GM21360 (cell line): ENCODE results near the gene TSPAN31.
"Not testable (repeated sequence)": the region's sequence is repeated elsewhere in the genome, so short reads cannot be mapped to it uniquely, and the experiment has no call there.

Source experiments
- ATAC-seq: cut with Tn5 transposase; IDR thresholded peaks from one replicate; pipeline ENCODE4 v1.9.1; 2021; ENCODE audit warnings: mild to moderate bottlenecking, moderate library complexity; ENCODE audit not compliant: unreplicated experiment

TSPAN31 gene, protein sequence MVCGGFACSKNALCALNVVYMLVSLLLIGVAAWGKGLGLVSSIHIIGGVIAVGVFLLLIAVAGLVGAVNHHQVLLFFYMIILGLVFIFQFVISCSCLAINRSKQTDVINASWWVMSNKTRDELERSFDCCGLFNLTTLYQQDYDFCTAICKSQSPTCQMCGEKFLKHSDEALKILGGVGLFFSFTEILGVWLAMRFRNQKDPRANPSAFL

DNA sequence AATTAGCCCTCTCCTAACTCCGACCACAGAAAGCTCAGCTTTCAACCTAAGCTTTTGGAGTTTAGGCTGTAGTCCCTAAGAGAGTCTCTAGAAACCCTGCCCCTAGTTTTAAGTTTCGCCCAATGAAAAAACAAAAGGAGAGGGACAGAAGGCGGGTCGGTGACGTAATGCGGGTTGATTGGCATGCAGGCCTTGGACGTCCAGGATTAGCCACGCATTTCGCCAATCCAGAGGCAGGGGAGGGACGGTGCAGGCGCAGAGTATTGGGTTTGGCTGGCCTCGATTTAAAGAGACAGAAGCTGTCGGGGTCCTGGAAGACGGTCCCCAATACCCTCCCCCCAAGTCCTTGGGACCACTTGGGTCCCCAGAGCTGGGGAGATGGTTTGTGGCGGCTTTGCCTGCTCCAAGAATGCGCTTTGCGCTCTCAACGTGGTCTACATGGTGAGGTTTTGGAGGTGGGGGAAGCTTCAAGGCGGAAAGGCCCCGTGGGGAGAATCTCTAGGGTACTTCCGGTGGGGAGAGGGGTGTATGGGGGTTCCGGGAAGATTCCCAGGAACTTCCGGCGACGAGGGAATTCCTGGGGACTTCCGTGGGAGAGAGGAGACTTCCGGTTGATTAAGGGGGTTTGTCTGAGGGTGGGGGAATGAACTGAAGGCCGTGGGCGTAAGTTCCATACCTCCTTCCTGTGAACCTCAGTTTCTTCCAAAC, at the start of gene TSPAN31:
TSPAN31 (plus strand) TSS at position 263 of the 708 bp plus-strand sequence; CDS start at position 379, 116 bp downstream.
- peak; percentile 75 for ATAC-seq

DNA sequence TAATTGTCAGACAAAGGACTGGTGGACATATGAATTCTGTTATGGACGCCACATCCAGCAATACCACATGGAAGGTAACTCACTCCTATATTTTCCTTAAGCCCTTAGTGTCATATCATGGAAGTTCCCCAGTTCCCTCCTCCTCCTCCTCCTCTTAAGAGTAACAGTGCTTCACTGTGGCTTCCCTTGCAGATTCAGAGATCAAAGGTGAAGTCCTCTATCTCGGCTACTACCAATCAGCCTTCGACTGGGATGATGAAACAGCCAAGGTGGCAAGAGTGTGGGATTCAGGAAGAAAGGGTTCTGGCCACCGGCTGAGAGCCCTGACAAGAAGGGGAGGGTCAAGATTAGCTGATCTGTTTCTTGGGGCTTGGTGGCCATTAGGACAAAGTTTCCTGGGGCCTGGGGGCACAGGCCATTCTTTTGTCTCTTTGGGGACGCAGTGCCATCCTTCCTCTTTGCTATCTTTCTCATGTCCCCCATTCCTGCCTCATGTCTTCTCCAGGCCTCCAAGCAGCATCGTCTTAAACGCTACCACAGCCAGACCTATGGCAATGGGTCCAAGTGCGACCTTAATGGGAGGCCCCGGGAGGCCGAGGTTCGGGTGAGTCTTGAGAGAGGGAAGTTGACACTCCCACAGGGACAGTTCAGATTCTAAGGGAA, 48.9 kb upstream of the TSPAN31 start:
- no peak for ATAC-seq

DNA sequence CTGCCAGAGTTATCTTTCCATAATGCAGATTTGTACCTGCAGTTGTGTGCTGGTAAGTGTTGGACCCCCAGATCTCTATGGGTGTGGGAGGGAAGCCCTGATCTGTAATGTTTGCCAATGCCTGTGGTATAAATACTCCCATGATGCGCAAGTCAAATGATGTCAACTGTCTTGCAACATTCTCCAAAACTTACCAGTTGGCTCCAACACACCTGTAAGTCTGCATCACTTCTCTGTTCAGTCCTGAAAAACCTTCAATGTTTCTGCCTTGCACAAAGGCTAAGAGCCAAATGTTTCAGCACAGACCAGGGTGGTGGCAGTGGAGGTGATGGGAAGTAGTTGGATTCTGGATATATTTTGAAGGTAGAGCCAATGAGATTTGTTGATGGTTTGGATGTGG, 47.8 kb upstream of the TSPAN31 start:
- no peak for ATAC-seq

- no peak for ATAC-seq
Observed at GRCh38 chr12:57698414-57698813, 46.4 kb upstream of the TSPAN31 start.

DNA sequence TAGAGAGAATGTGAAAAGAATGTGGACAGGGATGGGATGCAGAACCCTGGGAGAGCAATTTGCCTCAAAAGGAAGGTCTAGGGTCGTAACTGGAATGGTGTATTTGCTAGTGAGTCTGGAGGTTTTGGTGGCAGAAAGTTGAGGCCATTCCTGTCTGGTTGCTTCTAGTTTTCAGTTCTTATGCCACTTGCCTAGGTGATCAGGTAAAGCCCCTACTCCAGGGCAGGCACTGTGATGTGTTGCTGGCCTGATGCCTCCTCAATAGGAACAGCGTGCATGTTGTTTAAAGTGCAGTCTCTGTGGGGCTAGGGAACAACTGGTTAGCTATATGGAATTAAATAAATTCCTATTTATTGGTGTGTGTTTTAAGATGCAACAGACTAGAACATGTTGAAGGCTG, 44.5 kb upstream of the TSPAN31 start:
- ATAC-seq = no peak

- ATAC-seq = no peak
Observed at GRCh38 chr12:57707250-57707649, 37.6 kb upstream of the TSPAN31 start.

DNA sequence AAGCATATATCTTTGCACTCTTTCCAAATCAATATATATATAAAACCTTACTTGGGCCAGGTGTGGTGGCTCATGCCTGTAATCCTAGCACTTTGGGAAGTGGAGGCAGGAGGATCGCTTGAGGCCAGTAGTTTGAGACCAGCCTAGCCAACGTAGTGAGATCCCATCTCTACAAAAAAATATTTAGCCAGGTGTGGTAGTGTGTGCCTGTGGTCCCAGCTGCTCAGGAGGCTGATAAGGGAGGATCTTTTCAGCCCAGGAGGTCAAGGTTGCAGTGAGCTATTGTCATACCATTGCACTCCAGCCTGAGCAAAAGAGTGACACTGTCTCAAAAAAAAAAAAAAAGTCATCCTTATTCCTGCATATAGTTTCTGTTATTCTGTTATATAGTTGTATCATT, 36.5 kb upstream of the TSPAN31 start:
- ATAC-seq = no peak

DNA sequence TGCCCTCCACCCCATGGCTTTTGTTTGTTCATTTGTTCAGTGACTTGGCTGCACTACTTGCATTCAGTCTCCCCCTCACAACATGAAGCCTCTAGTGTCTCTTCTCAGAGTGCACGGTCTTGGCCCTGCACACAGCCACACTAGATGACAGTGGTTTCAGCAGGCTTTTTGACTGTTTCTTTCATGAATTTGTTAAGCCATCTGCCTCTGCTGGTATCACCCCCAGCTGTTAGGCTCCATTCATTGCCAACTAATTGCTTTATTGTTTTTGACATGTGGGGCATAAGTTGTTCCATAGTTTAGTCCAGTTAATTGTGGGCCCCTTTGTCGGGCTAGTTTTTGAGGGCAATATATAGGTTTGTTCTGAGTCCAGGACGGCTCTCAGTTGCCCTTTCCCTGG, 32.1 kb upstream of the TSPAN31 start:
- ATAC-seq = no peak

DNA sequence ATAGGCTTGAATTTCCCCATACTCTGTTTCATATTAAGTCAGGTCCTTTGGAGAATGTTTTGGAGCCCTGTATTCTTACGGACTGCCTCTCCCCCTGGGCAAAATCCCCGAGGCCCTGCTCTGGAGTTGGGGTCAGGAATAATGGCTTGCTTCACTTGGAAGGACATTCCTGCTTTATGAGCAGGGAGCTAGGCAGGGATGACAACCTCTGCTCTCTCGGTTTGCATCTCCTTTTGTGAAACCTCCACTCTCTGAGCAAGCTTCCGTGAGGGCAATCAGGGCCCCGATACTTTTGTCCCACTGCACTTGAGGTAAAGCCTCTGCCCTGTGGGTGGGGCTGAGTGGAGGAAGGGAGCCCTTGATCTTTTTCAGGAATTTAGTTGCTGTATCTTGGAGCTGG, 31.6 kb upstream of the TSPAN31 start:
- no peak for ATAC-seq

DNA sequence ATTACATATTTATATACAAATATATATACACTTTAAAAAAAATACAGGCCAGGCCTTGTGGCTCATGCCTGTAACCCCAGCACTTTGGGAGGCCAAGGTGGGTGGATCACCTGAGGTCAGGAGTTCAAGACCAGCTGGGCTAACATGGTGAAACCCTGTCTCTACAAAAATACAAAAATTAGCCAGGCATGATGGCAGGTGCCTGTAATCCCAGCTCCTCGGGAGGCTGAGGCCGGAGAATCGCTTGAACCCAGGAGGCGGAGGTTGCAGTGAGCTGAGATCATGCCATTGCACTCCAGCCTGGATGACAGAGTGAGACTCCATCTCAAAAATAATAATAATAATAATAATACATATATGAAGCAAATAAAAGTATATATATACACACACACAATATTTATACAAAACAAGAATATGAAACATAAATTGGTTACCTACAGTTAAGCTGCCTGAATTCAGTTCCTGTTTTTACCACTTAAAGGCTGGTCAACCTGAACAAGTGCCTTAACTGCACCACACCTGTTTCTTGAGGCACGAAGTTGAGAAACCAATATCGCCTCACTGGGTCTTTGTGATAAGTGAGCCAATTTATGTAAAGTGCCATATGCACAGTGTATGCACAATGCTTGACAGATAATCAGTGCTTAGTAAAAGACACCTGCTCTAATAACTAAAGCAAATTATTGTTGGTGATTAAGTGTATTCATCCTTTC, 29.6 kb upstream of the TSPAN31 start:
- not testable (repeated sequence) for ATAC-seq

- no peak for ATAC-seq
Observed at GRCh38 chr12:57715786-57716185, 29.1 kb upstream of the TSPAN31 start.

DNA sequence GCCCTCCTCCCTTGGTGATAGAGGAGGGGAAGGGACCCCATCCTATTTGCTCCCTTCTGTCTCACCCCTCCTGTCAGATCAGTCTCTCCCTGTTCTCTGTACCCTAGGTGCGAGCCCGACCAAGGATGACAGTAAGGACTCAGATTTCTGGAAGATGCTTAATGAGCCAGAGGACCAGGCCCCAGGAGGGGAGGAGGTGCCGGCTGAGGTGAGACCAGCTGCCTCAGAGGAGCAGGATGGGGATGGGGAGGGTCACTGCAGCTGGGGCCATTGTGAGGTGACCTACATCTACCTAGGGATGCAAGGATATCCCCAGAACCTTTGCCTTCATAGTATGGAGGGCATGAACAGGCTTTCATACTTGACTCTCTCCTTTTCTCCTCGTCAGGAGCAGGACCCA, 28.5 kb upstream of the TSPAN31 start:
- no peak for ATAC-seq

GRCh38 chr12:57717131-57717530, 27.7 kb upstream of the TSPAN31 start:
- ATAC-seq = no peak

- ATAC-seq = no peak
Observed at GRCh38 chr12:57717846-57718640, 26.8 kb upstream of the TSPAN31 start.

GRCh38 chr12:57718641-57719528, 26.0 kb upstream of the TSPAN31 start:
- no peak for ATAC-seq

DNA sequence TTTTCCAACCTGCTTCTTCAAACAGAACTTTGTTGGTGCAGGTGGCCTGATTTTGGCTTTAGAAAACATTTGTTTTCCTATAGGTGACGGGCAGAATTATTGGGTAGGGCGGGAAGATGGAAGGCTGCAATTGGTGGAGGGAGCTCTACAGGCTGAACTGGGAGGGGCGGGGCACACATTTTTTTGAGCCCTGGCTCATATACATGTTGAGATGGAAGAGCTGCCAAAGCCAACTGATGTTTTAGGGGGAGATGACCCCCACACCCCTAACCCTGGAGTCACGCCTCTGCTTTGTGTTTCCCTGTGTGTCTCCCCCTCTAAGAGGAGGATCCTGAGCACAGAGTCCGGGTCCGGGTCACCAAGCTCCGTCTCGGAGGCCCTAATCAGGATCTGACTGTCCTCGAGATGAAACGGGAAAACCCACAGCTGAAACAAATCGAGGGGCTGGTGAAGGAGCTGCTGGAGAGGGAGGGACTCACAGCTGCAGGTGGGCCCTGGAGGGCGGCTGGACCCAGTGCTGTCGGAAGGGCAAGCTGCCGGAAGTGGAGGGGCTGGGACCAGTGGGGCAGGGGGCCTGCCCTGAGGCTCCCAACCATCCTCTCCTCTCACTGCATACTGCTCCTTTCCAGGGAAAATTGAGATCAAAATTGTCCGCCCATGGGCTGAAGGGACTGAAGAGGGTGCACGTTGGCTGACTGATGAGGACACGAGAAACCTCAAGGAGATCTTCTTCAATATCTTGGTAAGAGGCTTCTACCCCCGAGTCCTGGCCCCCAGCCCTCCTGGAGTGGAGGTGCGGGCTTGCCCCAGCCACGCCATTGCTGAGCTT, 24.8 kb upstream of the TSPAN31 start:
- no peak for ATAC-seq

GRCh38 chr12:57720606-57721595, 23.9 kb upstream of the TSPAN31 start:
- ATAC-seq = no peak
